PC-9 (cell line): ENCODE results near the gene RBP4.

Experiments used
- CTCF ChIP-seq: fragments of 200-600 bp; sonication (generic); conservative IDR thresholded peaks from 2 replicates; pipeline ENCODE4 v1.6.1; 2017; ENCODE audit warnings: mixed run types, antibody characterized with exemption, mild to moderate bottlenecking, moderate library complexity
- EZH2 ChIP-seq: fragments of 200-600 bp; sonication (generic); IDR thresholded peaks from 2 replicates; pipeline ENCODE4 v1.8.0; 2017; ENCODE audit warnings: antibody characterized with exemption, low read depth

GRCh38 chr10:93568105-93568390 lies 33.0 kb downstream of the RBP4 start:
- no peak for TF ChIP-seq CTCF
- TF ChIP-seq EZH2: no peak
